CD4-positive, alpha-beta T cell (primary cell): Measurements from ENCODE around the gene REXO5. TPM values are rescaled to one million over a fixed set of nuclear protein-coding genes. Genes with fewer than 3 reads are reported as not detected.

Source experiments
- ATAC-seq: fragments of 200-7000 bp; cut with Tn5 transposase; one replicate; pipeline ENCODE4 v1.10.0; 2022; ENCODE audit warnings: mild to moderate bottlenecking; ENCODE audit not compliant: poor library complexity
- CTCF ChIA-PET: fragments of 350-600 bp; sonication (Branson Sonifier 250); formaldehyde crosslinking; loops from one replicate; lab custom pipeline; 2021; ENCODE audit warnings: antibody characterized with exemption, inconsistent platforms; lab: Charles Lee
- POLR2A ChIA-PET: fragments of 350-600 bp; sonication (Branson Sonifier 250); formaldehyde crosslinking; loops from one replicate; lab custom pipeline; 2021; ENCODE audit warnings: antibody characterized with exemption, inconsistent platforms; lab: Charles Lee
- DNase-seq, 14 experiments: peaks; one replicate each; pipeline ENCODE4 v3.0.0-alpha.2; 2013 to 2020; ENCODE audit warnings: mixed read lengths in 2 of 14
- H3K27ac ChIP-seq, 2 donors: one replicate each; pipeline versions ENCODE4 v1.5.1 to v1.7.0; 2013; ENCODE audit warnings: low read length in 2 of 2, low read depth in 1 of 2, mild to moderate bottlenecking in 1 of 2
- H3K27me3 ChIP-seq, 2 experiments: 1 replicate in 1 of 2; 2 replicates in 1 of 2; pipeline versions ENCODE4 v1.6.1 to v1.7.0; 2013; ENCODE audit warnings: low read length in 2 of 2, control low read depth in 1 of 2, mild to moderate bottlenecking in 1 of 2, moderate library complexity in 1 of 2; ENCODE audit not compliant: insufficient read depth in 2 of 2, control insufficient read depth in 1 of 2
- H3K36me3 ChIP-seq: one replicate; pipeline ENCODE4 v1.6.1; 2013; ENCODE audit warnings: low read length, control low read depth; ENCODE audit not compliant: insufficient read depth
- H3K4me1 ChIP-seq: one replicate; pipeline ENCODE4 v1.6.1; 2013; ENCODE audit warnings: low read length, control low read depth; ENCODE audit not compliant: insufficient read depth
- H3K4me3 ChIP-seq: one replicate; pipeline ENCODE4 v1.5.1; 2013; ENCODE audit warnings: mild to moderate bottlenecking, low read length, moderate library complexity
- H3K9me3 ChIP-seq, 2 experiments: 1 replicate in 1 of 2; 2 replicates in 1 of 2; pipeline versions ENCODE4 v1.6.1 to v1.7.0; 2013; ENCODE audit warnings: low read length in 2 of 2, mild to moderate bottlenecking in 2 of 2, control low read depth in 1 of 2, moderate library complexity in 1 of 2; ENCODE audit not compliant: control insufficient read depth in 1 of 2, insufficient read depth in 1 of 2
- H3K27ac Mint-ChIP-seq: one replicate; pipeline ENCODE4 v1.8.0; 2020; ENCODE audit warnings: mixed read lengths
- H3K27me3 Mint-ChIP-seq: one replicate; pipeline ENCODE4 v1.8.0; 2021; ENCODE audit warnings: mixed read lengths
- H3K36me3 Mint-ChIP-seq: one replicate; pipeline ENCODE4 v1.8.0; 2021; ENCODE audit warnings: low read depth, mixed read lengths
- H3K4me1 Mint-ChIP-seq: one replicate; pipeline ENCODE4 v1.8.0; 2021; ENCODE audit warnings: low read depth, mixed read lengths
- H3K4me3 Mint-ChIP-seq: one replicate; pipeline ENCODE4 v1.8.0; 2020; ENCODE audit warnings: mild to moderate bottlenecking, mixed read lengths
- H3K9me3 Mint-ChIP-seq: one replicate; pipeline ENCODE4 v1.8.0; 2020; ENCODE audit warnings: mixed read lengths
- CTCF ChIP-seq: fragments of 200-600 bp; IDR thresholded peaks from one replicate; pipeline ENCODE4 v1.8.0; 2022; ENCODE audit warnings: antibody characterized with exemption, mild to moderate bottlenecking
- intact Hi-C, 2 experiments: fragments of 100-400 bp; cut with DNase I in 1 of 2; cut with micrococcal nuclease in 1 of 2; formaldehyde crosslinking; loops; one replicate each; pipeline versions ENCODE4 v1.15.1 to v1.9.0; 2023 to 2025; cut with DNase I, micrococcal nuclease
- total RNA-seq, 174 experiments: library from RNA in 2 of 174; stranded (reverse) in 2 of 174; gene quantifications; one replicate each; pipeline ENCODE4 v1.2.3 and lab custom pipeline; 2021 to 2026

Gene REXO5
- total RNA-seq, 2 experiments from 2014 or later, result 0.56 TPM; not detected in 1

- ChIA-PET CTCF (interaction anchor here (1.4 kb wide), 1 partner anchor 10 kb away, joined by 3 read pairs; no protein-coding TSS in a partner anchor), POLR2A (no interaction called here)
- TF ChIP-seq CTCF, result no peak
- ATAC-seq (no peak), DNase-seq (no peak)
- Mint-ChIP-seq H3K4me3 (no peak overlapping the region), H3K36me3 (no peaks in the 10 kb centered on the region), H3K27ac (no peak overlapping the region), H3K27me3 (no peaks in the 10 kb centered on the region), H3K9me3 (no peaks in the 10 kb centered on the region), H3K4me1 (peaks cover 7% of the 10 kb centered on the region)
- H3K4me1 ChIP-seq, result no peaks in the 10 kb centered on the region
- H3K4me3 ChIP-seq, result no peak overlapping the region
- no peaks in the 10 kb centered on the region for H3K27me3 ChIP-seq
- H3K9me3 ChIP-seq, result no peaks in the 10 kb centered on the region
- H3K27ac ChIP-seq, result no peak overlapping the region
- intact Hi-C loops, result no loop called here
- H3K36me3 ChIP-seq, result no peaks in the 10 kb centered on the region
These were observed 16.4 kb downstream of the REXO5 start for GRCh38 chr16:20822521-20823325.

GRCh38 chr16:20826039-20826566, 19.8 kb downstream of the REXO5 start:
- Histone ChIP-seq H3K4me1 (no peaks in the 10 kb centered on the region), H3K36me3 (no peaks in the 10 kb centered on the region), H3K4me3 (no peak overlapping the region), H3K27ac (no peak overlapping the region), H3K27me3 (no peaks in the 10 kb centered on the region), H3K9me3 (no peaks in the 10 kb centered on the region)
- Mint-ChIP-seq H3K4me1 (peaks cover 7% of the 10 kb centered on the region), H3K27ac (no peak overlapping the region), H3K9me3 (no peaks in the 10 kb centered on the region), H3K4me3 (no peak overlapping the region), H3K36me3 (no peaks in the 10 kb centered on the region), H3K27me3 (no peaks in the 10 kb centered on the region)
- intact Hi-C loops, result no loop called here
- ChIA-PET CTCF (no interaction called here), POLR2A (no interaction called here)
- no peak for TF ChIP-seq CTCF
- no peak for ATAC-seq
- DNase-seq, result no peak

GRCh38 chr16:20829536-20829935, 23.2 kb downstream of the REXO5 start:
- no peak for TF ChIP-seq CTCF
- no peaks in the 10 kb centered on the region for H3K36me3 Mint-ChIP-seq
- DNase-seq, result no peak
- no peak overlapping the region for H3K4me3 Mint-ChIP-seq
- H3K27ac Mint-ChIP-seq, result no peak overlapping the region
- no peaks in the 10 kb centered on the region for H3K4me1 ChIP-seq
- POLR2A ChIA-PET, result no interaction called here
- intact Hi-C loops, result no loop called here
- CTCF ChIA-PET, result no interaction called here
- H3K27me3 ChIP-seq, result no peaks in the 10 kb centered on the region
- ATAC-seq, result no peak
- H3K4me1 Mint-ChIP-seq, result no peaks in the 10 kb centered on the region
- no peaks in the 10 kb centered on the region for H3K27me3 Mint-ChIP-seq
- no peaks in the 10 kb centered on the region for H3K9me3 ChIP-seq
- no peaks in the 10 kb centered on the region for H3K9me3 Mint-ChIP-seq
- H3K27ac ChIP-seq, result no peak overlapping the region
- no peaks in the 10 kb centered on the region for H3K36me3 ChIP-seq
- H3K4me3 ChIP-seq, result no peak overlapping the region
